ENCODE measurements around the gene PHGDH.

GRCh38 chr1:119725626-119726025, 13.9 kb downstream of the PHGDH start:
- TF ChIP-seq CTCF (IDR thresholded peaks at IDR 0.05) (no peak), EZH2 (IDR thresholded peaks at IDR 0.05; ENCODE audit: borderline replicate concordance, insufficient read depth, low read depth, low read length, poor library complexity, severe bottlenecking) (no peak)
